GM18505 (cell line): ENCODE measurements around the gene RAB29.
A peak's percentile ranks its signal among the peaks of the same experiment; 100 is the strongest.
"Not testable (repeated sequence)": the region's sequence is repeated elsewhere in the genome, so short reads cannot be mapped to it uniquely, and the experiment has no call there.

Experiments
- ATAC-seq: cut with Tn5 transposase; IDR thresholded peaks from one replicate; pipeline ENCODE4 v1.9.1; 2021; ENCODE audit not compliant: unreplicated experiment
- POLR2A ChIP-seq: IDR thresholded peaks from 4 replicates; pipeline ENCODE4 v1.6.1; 2011; ENCODE audit warnings: borderline replicate concordance; ENCODE audit not compliant: insufficient read depth, insufficient read length; ENCODE audit errors: extremely low read depth

Gene RAB29, protein sequence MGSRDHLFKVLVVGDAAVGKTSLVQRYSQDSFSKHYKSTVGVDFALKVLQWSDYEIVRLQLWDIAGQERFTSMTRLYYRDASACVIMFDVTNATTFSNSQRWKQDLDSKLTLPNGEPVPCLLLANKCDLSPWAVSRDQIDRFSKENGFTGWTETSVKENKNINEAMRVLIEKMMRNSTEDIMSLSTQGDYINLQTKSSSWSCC

DNA sequence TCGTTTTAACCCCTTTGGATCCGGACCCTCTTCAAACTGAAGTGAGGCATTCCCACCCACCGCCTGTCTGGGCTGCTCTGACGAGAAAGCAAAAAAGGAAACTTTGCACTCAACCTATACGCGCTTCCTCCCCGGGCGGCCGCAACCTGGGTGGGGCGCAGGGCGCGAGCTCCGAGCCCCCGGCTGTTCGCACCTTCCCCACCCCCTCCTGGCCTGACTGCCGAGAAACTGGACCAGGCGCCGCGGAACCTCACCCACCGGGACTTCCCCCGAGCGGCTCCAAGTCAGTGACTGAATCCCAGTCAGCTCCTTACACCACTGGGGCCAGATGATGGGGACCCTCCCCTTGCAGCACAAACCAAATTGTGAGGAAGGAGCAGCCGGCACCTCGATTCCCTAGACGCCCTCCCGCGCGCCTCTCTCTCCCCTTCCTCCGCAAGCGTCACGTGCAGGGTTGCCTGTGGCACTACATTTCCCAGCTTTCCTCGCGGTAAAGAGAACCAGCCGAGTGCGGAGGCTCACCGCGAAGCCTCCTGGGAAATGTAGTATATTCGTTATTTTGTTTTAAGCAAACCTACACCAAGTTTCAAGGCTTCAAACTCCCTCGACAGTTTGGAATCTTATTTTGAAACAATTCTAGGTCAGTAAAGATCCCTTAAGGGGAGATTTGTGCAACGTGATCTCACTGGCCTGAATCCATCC lies at the start of gene RAB29:
Gene RAB29, minus strand, starts transcription at position 468 of the 702 bp plus-strand sequence. CDS start 526 bp downstream, outside the sequence.
- peak; percentile 63 for ATAC-seq
- peak; percentile 60 for TF ChIP-seq POLR2A

DNA sequence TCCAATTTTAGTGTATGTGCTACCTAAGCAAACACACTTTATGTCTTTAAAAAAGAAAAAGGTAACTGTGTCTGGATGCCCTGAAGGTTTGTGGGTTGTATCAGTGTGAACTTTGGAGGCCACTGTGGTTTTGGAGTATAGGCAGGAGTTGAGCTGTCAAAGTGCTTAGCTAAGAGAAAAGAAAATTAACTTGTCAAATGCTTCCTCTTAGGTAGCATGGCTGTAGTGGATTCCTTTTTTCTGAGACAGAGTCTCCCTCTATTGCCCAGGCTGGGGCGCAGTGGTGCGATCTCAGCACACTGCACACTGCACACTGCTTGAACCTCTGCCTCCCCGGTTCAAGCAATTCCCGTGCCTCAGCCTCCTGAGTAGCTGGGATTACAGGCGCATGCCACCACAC lies 48.9 kb upstream of the RAB29 start:
- no peak for ATAC-seq
- no peak for TF ChIP-seq POLR2A

DNA sequence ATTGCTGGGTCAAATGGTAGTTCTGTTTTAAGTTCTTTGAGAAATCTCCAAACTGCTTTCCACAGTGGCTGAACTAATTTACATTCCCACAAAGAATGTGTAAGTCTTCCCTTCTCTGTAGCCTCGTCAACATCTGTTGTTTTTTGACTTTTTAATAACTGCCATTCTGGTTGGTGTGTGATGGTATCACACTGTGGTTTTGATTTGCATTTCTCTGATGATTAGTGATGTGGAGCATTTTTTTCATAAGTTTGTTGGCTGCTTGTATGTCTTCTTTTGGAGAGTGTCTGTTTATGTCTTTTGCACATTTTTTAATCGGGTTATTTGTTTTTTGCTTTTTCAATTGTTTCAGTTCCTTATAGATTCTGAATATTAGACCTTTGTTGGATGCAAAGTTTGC lies 48.0 kb upstream of the RAB29 start:
- not testable (repeated sequence) for ATAC-seq

- no peak for TF ChIP-seq POLR2A
- no peak for ATAC-seq
These were observed 47.1 kb upstream of the RAB29 start for GRCh38 chr1:205822397-205822796.

GRCh38 chr1:205817988-205818387 lies 42.7 kb upstream of the RAB29 start:
- no peak for ATAC-seq
- TF ChIP-seq POLR2A: no peak

DNA sequence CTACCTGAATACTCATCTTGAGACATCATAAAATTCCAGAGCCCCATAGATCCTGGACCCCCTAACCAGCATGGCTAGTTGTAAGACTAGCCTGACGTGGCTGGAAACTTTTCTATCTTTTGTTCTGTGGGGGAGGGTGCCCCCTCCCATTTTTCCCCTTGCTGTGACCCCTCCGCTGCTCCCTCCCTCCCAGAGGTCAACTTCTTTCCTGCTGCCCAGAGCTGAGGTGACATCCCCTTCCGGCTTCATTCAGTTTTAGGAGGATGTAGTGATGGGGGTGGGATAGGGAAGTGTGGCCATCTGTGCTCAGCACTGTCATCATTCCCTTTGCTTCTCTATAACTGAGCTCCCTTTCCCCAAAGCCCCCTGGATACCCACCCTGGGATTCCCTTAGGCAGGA lies 42.1 kb upstream of the RAB29 start:
- no peak for TF ChIP-seq POLR2A
- no peak for ATAC-seq

DNA sequence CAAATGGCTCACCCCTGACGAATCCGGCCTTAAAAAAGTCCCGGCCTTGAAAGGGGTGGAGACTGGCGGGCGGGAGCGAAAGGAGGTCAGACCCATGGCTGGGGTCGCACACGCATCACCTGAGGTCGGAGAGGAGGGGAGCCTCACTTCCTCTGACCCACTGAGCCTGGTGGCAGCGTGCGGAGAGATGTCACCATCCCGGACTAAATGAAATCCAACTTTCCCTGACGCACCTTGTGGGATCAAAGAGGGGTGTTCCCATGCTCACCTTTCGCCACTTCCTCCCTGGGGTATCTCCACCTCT lies 38.4 kb upstream of the RAB29 start:
- no peak for ATAC-seq

DNA sequence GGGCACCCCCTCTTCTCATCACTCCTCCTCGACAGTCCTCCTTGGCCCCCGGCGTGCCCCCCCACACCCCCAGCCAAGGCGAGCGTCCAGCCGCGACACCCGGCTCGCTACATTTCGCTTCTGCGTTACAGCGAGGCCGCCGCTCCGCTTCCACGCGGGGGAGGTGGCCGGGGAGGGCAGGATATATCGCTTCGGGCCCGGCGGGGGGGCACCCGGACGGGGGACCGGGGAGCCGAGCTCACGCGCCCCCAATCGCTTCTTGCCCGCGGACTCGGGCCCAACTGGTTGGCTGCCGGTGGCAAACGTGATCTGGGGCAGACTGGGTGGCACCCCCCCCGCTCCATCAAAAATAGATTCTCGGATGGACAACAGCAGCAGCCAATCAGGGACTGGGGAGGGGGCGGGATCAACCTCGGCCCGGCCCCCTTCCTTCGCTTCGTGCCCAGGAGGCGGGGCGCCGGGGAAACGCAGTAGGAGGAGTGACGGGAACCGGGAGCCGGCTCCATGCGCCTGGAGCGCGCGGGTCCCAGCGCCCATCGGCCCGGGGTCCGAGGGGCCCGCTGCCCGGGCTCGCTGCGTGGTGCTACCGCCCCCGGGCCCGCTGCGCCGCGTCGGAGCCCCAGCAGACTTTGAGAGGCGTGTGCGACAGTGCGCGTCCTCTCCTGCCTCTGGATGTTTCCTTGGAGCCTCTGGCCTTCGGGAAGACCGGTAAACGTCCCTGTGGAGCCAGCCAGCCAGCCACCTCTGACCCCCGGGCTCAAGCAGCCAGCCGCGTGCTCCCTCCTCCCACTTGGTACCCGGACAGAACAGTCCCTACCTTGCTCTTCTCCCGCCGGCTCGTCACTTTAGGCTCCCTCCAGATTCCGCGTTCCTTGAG lies 37.8 kb upstream of the RAB29 start, which contains the start of gene SLC41A1:
Gene SLC41A1, minus strand, starts transcription at position 321 of the 877 bp plus-strand sequence. CDS start 2,757 bp downstream, outside the sequence.
- TF ChIP-seq POLR2A: no peak
- peak; percentile 65 for ATAC-seq

More for the DNA sequence above, 38.4 kb upstream of the RAB29 start:
- TF ChIP-seq POLR2A: no peak

DNA sequence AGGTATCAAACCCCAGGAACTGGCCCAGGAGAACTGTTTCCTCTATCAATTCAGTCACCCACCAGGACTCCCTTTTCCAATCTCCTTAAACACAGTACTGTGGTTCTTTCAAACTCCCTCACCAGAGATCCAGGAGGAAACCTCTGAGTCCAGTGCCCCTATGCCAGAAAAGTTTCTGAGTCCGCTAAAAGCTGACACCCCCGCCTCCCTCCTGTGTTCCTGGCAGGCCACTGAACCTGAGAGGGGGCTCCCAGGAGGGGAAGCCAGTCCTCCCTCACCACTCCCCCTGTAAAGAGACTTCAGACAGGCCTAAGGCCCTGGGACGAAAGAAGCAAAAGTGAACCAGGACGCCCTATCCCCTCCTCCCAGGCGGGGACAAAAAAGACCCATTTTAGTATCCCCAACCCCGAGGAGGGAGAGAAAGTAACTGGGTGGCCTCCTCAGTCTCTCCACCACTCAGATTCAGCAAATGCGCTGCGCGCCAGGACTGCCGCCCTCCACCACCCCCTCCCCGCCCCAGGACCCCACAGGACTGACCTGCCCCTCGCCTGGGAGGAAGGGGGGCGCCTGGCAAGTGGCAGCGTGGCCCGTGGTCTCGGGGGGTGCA lies 37.1 kb upstream of the RAB29 start:
- TF ChIP-seq POLR2A: no peak
- no peak for ATAC-seq

DNA sequence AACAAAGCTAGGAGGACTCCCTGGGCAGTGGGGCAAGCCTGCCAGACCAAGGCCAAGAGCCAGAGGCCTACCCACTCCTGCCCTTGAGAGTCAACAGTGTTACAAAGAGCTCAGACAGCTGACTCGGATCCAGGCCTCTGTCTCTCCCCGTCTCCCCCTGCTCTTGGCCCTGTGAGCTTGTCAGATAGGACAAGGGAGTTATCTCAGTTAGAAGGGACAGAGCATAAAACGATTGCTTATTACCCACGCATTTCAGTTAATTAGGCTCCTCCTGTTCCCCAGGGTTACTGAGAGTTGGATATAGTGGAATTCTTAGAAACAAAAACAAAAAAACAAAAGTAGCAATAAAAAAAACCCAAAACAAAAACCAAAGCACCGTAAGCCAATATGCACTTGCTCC lies 36.4 kb upstream of the RAB29 start:
- ATAC-seq: no peak
- TF ChIP-seq POLR2A: no peak

- TF ChIP-seq POLR2A: no peak
- no peak for ATAC-seq
These were observed 35.3 kb upstream of the RAB29 start for GRCh38 chr1:205810448-205811157.

GRCh38 chr1:205809942-205810345 lies 34.7 kb upstream of the RAB29 start:
- TF ChIP-seq POLR2A: no peak
- ATAC-seq: no peak

- ATAC-seq: no peak
- no peak for TF ChIP-seq POLR2A
These were observed 34.2 kb upstream of the RAB29 start for GRCh38 chr1:205809469-205809868.
